A549 (cell line): Measurements from ENCODE around the gene SLC9C1. TPM values are rescaled to one million over a fixed set of nuclear protein-coding genes. Genes with fewer than 3 reads are reported as not detected.

Experiments
- ATAC-seq, 2 experiments: fragments of 200-7000 bp in 1 of 2; fragments of >200 bp in 1 of 2; cut with Nextera tagmentation in 1 of 2; cut with Tn5 transposase in 1 of 2; 3 replicates each; pipeline versions ENCODE4 v1.8.0 to v1.9.1; 2018 to 2020; ENCODE audit warnings: mild to moderate bottlenecking in 1 of 2, moderate library complexity in 1 of 2
- CTCF ChIA-PET: fragments of 300-600 bp; sonication (Branson Sonifier 250); formaldehyde crosslinking; extraction: SDS; loops from one replicate; lab custom pipeline; 2021; ENCODE audit warnings: antibody characterized with exemption, inconsistent platforms; lab: Yijun Ruan, JAX
- POLR2A ChIA-PET: fragments of 350-600 bp; formaldehyde crosslinking; extraction: SDS; loops from one replicate; lab custom pipeline; 2021; ENCODE audit warnings: antibody characterized with exemption, inconsistent platforms; lab: Yijun Ruan, JAX
- DNase-seq, 2 experiments: peaks; one replicate each; pipeline versions ENCODE4 v3.0.0 to v3.0.0-alpha.2; 2011 to 2016; ENCODE audit warnings: low read depth in 1 of 2, low spot score in 1 of 2
- FAIRE-seq: peaks from 2 replicates; lab custom pipeline; 2011; peaks lifted over from hg19 to GRCh38; lab: Jason Lieb, UNC
- H3K27ac ChIP-seq, 2 experiments: fragments of >200 bp; sonication (Bioruptor Twin); formaldehyde crosslinking; 3 replicates each; pipeline ENCODE4 v1.5.1; 2016 to 2017
- H3K4me1 ChIP-seq: fragments of >200 bp; sonication (Bioruptor Twin); formaldehyde crosslinking; 3 replicates; pipeline ENCODE4 v1.6.1; 2016
- H3K4me2 ChIP-seq: fragments of >200 bp; sonication (Bioruptor Twin); formaldehyde crosslinking; 3 replicates; pipeline ENCODE4 v1.6.1; 2016
- H3K4me3 ChIP-seq: fragments of >200 bp; sonication (Bioruptor Twin); formaldehyde crosslinking; 3 replicates; pipeline ENCODE4 v1.5.1; 2016
- H3K9me3 ChIP-seq: fragments of >200 bp; sonication (Bioruptor Twin); formaldehyde crosslinking; 3 replicates; pipeline ENCODE4 v1.6.1; 2016
- CBX2 ChIP-seq: fragments of 200-600 bp; sonication (generic); IDR thresholded peaks from 2 replicates; pipeline ENCODE4 v1.6.1; 2016; ENCODE audit warnings: low read depth, mild to moderate bottlenecking, borderline replicate concordance
- CBX8 ChIP-seq: fragments of 200-600 bp; sonication (generic); IDR thresholded peaks from 2 replicates; pipeline ENCODE4 v1.6.1; 2016
- EHMT2 ChIP-seq: fragments of 200-600 bp; sonication (generic); IDR thresholded peaks from 2 replicates; pipeline ENCODE4 v1.6.1; 2016; ENCODE audit warnings: antibody characterized with exemption, low read depth, mild to moderate bottlenecking, moderate library complexity
- ESRRA ChIP-seq: fragments of 150-350 bp; IDR thresholded peaks from 2 replicates; pipeline ENCODE4 v1.6.1; 2014; ENCODE audit warnings: mild to moderate bottlenecking, low read length, borderline replicate concordance
- FOSL2 ChIP-seq, 2 experiments: fragments of 450-650 bp in 1 of 2; fragments of >200 bp in 1 of 2; sonication (Bioruptor Twin) in 1 of 2; formaldehyde crosslinking; IDR thresholded peaks; 2 replicates each; pipeline versions ENCODE4 v1.5.0 to v1.6.1; 2016 to 2020; ENCODE audit warnings: mild to moderate bottlenecking in 1 of 2, moderate library complexity in 1 of 2
- FOXS1 ChIP-seq: fragments of 250-450 bp; sonication (Bioruptor Pico); IDR thresholded peaks from 2 replicates; pipeline ENCODE4 v1.5.0; 2020; ENCODE audit warnings: mild to moderate bottlenecking, moderate library complexity
- GATA3 ChIP-seq: IDR thresholded peaks from 2 replicates; pipeline ENCODE4 v1.6.1; 2012; ENCODE audit warnings: borderline replicate concordance
- HOXA7 ChIP-seq: fragments of 250-450 bp; sonication (Bioruptor Pico); IDR thresholded peaks from 2 replicates; pipeline ENCODE4 v1.5.0; 2020; ENCODE audit warnings: mild to moderate bottlenecking, moderate library complexity
- HOXB5 ChIP-seq: fragments of 250-450 bp; sonication (Bioruptor Pico); IDR thresholded peaks from 2 replicates; pipeline ENCODE4 v1.5.0; 2020; ENCODE audit warnings: mild to moderate bottlenecking, moderate library complexity
- KDM1A ChIP-seq: fragments of 200-600 bp; sonication (generic); IDR thresholded peaks from 2 replicates; pipeline ENCODE4 v1.6.1; 2016; ENCODE audit warnings: low read depth, mild to moderate bottlenecking
- KDM5A ChIP-seq: fragments of 200-600 bp; sonication (generic); IDR thresholded peaks from 2 replicates; pipeline ENCODE4 v1.6.1; 2016; ENCODE audit warnings: antibody characterized with exemption, mild to moderate bottlenecking
- MAZ ChIP-seq: fragments of 150-350 bp; IDR thresholded peaks from 2 replicates; pipeline ENCODE4 v1.6.1; 2014; ENCODE audit warnings: antibody characterized with exemption, low read depth, low read length, borderline replicate concordance
- NFE2L2 ChIP-seq: fragments of 150-350 bp; conservative IDR thresholded peaks from 2 replicates; pipeline ENCODE4 v1.6.1; 2014; ENCODE audit warnings: low read length
- NPAS2 ChIP-seq: fragments of 250-450 bp; sonication (Bioruptor Pico); IDR thresholded peaks from 2 replicates; pipeline ENCODE4 v1.8.0; 2022; ENCODE audit warnings: mild to moderate bottlenecking, moderate library complexity, borderline replicate concordance
- NR3C1 ChIP-seq: fragments of >200 bp; sonication (Bioruptor Twin); formaldehyde crosslinking; IDR thresholded peaks from 3 replicates; pipeline ENCODE4 v1.6.1; 2017
- POLR2A ChIP-seq: IDR thresholded peaks from 2 replicates; pipeline ENCODE4 v1.6.1; 2012; ENCODE audit warnings: mild to moderate bottlenecking, low read length
- RAD21 ChIP-seq, 2 experiments: fragments of >200 bp in 1 of 2; sonication (Bioruptor Twin) in 1 of 2; formaldehyde crosslinking in 1 of 2; IDR thresholded peaks in 1 of 2; conservative IDR thresholded peaks in 1 of 2; 2 replicates in 1 of 2; 3 replicates in 1 of 2; pipeline ENCODE4 v1.6.1; 2012 to 2018; ENCODE audit warnings: inconsistent platforms in 1 of 2
- RARB ChIP-seq: fragments of 250-450 bp; sonication (Bioruptor Pico); IDR thresholded peaks from 2 replicates; pipeline ENCODE4 v1.8.0; 2021; ENCODE audit warnings: mild to moderate bottlenecking, moderate library complexity
- RCOR1 ChIP-seq: fragments of 150-350 bp; IDR thresholded peaks from 2 replicates; pipeline ENCODE4 v1.6.1; 2014; ENCODE audit warnings: antibody characterized with exemption, low read length, low read depth
- SMC3 ChIP-seq: fragments of >200 bp; sonication (Bioruptor Twin); formaldehyde crosslinking; IDR thresholded peaks from 3 replicates; pipeline ENCODE4 v1.6.1; 2018; ENCODE audit warnings: inconsistent platforms
- SREBF2 ChIP-seq: fragments of 450-650 bp; IDR thresholded peaks from 2 replicates; pipeline ENCODE4 v1.6.1; 2014; ENCODE audit warnings: mild to moderate bottlenecking, moderate library complexity
- TFCP2L1 ChIP-seq: fragments of 250-450 bp; sonication (Bioruptor Pico); IDR thresholded peaks from 2 replicates; pipeline ENCODE4 v1.5.0; 2021; ENCODE audit warnings: mild to moderate bottlenecking
- TP53 ChIP-seq: fragments of 250-450 bp; sonication (Bioruptor Pico); IDR thresholded peaks from 2 replicates; pipeline ENCODE4 v1.5.0; 2021; ENCODE audit warnings: mild to moderate bottlenecking, moderate library complexity
- ZFP36 ChIP-seq: fragments of 450-650 bp; IDR thresholded peaks from 2 replicates; pipeline ENCODE4 v1.6.1; 2014; ENCODE audit warnings: borderline replicate concordance; ENCODE audit not compliant: partially characterized antibody
- ZSCAN20 ChIP-seq: fragments of 250-450 bp; sonication (Bioruptor Pico); IDR thresholded peaks from 2 replicates; pipeline ENCODE4 v1.8.0; 2022; ENCODE audit warnings: mild to moderate bottlenecking, moderate library complexity
- WGBS: methylation state at CpG from one replicate; pipeline ENCODE4 v1.1.6; 2017; ENCODE audit errors: missing lambda C conversion rate; 5-methylcytosine and 5-hydroxymethylcytosine counted together
- polyA plus RNA-seq, 4 experiments: library from polyadenylated mRNA; depleted of rRNA in 3 of 4; stranded (reverse); fragments of >200 nt; fragmentation: RNase III in 1 of 4; extraction: RNeasy Plus Mini Kit Qiagen cat#74134 plus additional on column Dnase treatment in 1 of 4; gene quantifications; 2 replicates in 3 of 4; 3 replicates in 1 of 4; pipeline ENCODE4 v1.2.3, GENCODE V29; 2011 to 2017
- TF ChIP-seq, protein P1 (sequence below): fragments of >200 bp; sonication (Bioruptor Twin); formaldehyde crosslinking; IDR thresholded peaks from 2 replicates; pipeline ENCODE4 v1.6.1; 2016
- TF ChIP-seq, protein P2 (sequence below): IDR thresholded peaks from 2 replicates; pipeline ENCODE4 v1.6.1; 2012
- TF ChIP-seq, protein P3 (sequence below): fragments of >200 bp; sonication (Bioruptor Twin); formaldehyde crosslinking; IDR thresholded peaks from 3 replicates; pipeline ENCODE4 v1.5.1; 2016
- TF ChIP-seq, protein P4 (sequence below): fragments of 150-350 bp; IDR thresholded peaks from 2 replicates; pipeline ENCODE4 v1.6.1; 2014; ENCODE audit warnings: low read depth, mild to moderate bottlenecking, low read length

The SLC9C1 gene
- polyA plus RNA-seq, 2 of the 4 experiments (the other 2 are of a cell fraction), result not detected

DNA sequence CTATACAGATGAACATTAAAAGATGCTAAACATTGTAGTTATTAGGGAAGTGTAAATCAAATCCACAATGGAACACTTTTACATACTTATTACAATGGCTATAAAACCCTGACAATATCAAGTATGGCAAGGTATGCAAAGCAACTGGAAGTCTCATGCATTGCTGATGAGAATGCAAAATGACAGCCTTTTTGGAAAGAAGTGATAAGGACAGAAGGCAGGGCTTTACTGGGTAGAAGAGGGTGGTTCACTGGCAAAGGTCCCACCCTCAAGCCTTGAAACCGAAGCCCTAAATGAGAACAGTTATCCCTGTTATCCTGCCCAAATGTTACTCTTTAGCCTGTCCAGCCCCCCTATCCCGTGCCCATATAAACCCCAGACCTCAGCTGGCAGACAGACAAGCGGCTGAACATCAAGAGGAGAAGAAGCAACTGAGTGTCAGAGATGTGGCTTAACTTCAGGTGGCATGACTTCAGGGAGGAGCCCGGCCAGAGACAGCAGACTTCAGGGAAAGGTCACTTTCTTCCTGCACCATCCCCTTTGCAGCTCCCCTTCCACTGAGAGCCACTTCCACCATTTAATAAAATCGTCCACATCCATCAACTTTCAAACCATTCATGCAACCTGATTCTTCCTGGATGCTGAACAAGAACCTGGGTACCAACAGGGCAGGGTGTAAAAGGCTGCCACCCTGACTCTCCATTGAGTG lies 160.2 kb downstream of the SLC9C1 start (continued):
- no peak for TF ChIP-seq MAZ
- TF ChIP-seq HOXA7, result no peak
- TF ChIP-seq, all 56 proteins: peak for 0

DNA sequence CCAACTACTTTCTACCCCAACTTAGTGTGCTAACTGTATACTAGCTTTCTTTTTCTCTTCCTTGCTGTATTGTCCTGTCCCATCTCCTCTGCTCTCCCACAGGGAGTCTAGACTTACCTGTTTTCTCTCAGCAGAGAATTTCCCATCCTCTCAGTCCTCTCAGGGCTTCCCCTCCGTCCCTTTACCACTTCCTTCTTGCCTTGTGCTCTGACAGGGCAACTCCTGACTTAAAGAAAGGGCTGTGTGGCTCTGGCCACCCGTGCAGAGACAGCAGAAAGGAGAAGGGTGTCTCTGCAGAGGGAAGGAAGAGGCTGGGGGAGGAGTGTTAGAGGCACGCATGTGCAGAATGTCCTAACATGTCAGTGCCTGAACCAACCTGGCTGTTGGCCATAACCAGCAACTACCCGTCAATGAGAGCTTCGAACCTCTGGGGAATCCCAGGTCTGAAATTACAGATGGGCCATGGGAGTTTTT lies 161.0 kb downstream of the SLC9C1 start, which contains the start of gene GCSAM:
GCSAM (minus strand) TSS at position 274 of the 474 bp plus-strand sequence; CDS start at position 146, 128 bp downstream.
- ChIA-PET CTCF (interaction anchor here (1.5 kb wide), 1 partner anchor 10 kb away, joined by 4 read pairs; no protein-coding TSS in a partner anchor), POLR2A (no interaction called here)
- no peak for ATAC-seq
- no peak for FAIRE-seq
- H3K27ac ChIP-seq, result no peak within 1 kb of the TSS
- WGBS, result 68% methylated on average over 5 of the region's 5 CpGs
- H3K4me3 ChIP-seq, result no peak within 1 kb of the TSS
- TF ChIP-seq KDM1A (no peak), ESRRA (no peak), HOXB5 (CRISPR knock-in tag) (no peak), POLR2A (no peak)
- no peaks in the 10 kb centered on the region for H3K9me3 ChIP-seq
- no peak within 1 kb of the TSS for H3K4me2 ChIP-seq
- H3K4me1 ChIP-seq, result peaks cover 4% of the 10 kb centered on the region; the same call in 1 of the 3 replicates
- no peak for DNase-seq

DNA sequence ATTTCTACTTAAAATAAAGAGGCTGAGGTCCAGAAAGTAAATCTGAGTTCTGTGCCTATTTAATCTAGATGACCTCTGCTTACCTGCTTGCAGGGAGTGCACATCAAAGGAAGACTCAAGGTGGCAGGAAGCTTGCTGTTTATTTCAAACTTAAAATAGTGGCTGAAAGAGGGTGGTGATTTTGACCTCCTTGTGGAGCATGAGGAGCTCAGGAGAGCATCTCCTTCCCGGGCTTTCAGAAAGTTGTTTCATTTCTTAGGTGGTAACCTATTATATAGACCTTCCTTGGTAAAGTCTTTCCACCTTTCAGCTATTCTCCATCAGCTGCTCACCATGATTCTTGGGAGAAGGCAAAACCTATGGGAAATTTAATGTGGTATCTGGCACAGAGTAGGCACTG lies 161.5 kb downstream of the SLC9C1 start:
- ChIA-PET CTCF (interaction anchor here (1.5 kb wide), 1 partner anchor 10 kb away, joined by 4 read pairs; no protein-coding TSS in a partner anchor), POLR2A (no interaction called here)
- no peak overlapping the region for H3K4me3 ChIP-seq
- TF ChIP-seq GATA3 (no peak), SMC3 (no peak), CBX8 (no peak), NFE2L2 (no peak), TP53 (CRISPR knock-in tag) (no peak), MAZ (no peak), ZFP36 (no peak), FOXS1 (CRISPR knock-in tag) (no peak), RAD21 (conservative IDR thresholded peaks at IDR 0.05 in 1 of 2, IDR thresholded peaks at IDR 0.05 in 1 of 2) (no peak), RCOR1 (no peak), KDM5A (no peak), ZSCAN20 (CRISPR knock-in tag) (no peak)
- TF ChIP-seq, protein P1, sequence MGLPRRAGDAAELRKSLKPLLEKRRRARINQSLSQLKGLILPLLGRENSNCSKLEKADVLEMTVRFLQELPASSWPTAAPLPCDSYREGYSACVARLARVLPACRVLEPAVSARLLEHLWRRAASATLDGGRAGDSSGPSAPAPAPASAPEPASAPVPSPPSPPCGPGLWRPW, result no peak
- H3K27ac ChIP-seq, result no peak overlapping the region
- no peaks in the 10 kb centered on the region for H3K9me3 ChIP-seq
- DNase-seq, result no peak
- ATAC-seq, result no peak
- FAIRE-seq, result no peak
- 58% methylated on average over 1 of the region's 1 CpG for WGBS
- peaks cover 4% of the 10 kb centered on the region; the same call in 1 of the 3 replicates for H3K4me1 ChIP-seq
- no peak overlapping the region for H3K4me2 ChIP-seq

DNA sequence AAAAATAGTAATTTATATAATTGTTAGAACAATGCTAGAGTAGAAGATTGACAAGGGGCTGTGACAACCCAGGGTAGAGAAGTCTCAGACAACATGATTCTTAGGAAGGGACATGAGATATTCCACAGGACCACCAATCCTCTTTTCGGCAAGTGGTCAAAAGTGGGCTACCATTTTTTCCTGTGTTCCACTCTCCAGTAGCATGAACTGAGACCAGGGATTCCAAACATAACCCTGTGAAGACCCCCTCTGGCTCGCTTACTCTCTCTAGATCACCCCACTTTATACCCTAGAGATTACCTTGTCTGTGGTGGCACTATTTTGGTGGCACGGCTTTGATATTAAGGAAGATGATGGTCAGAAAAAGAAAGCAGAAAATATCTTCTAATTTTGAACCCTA lies 161.9 kb downstream of the SLC9C1 start:
- TF ChIP-seq ESRRA (no peak), KDM1A (no peak), TP53 (CRISPR knock-in tag) (no peak), FOSL2 (IDR thresholded peaks at IDR 0.05) (no peak), FOSL2 (CRISPR knock-in tag; IDR thresholded peaks at IDR 0.05) (no peak), TFCP2L1 (CRISPR knock-in tag) (no peak), POLR2A (no peak), CBX2 (no peak), EHMT2 (no peak), SREBF2 (no peak), RAD21 (conservative IDR thresholded peaks at IDR 0.05 in 1 of 2, IDR thresholded peaks at IDR 0.05 in 1 of 2) (no peak), CBX8 (no peak), RARB (CRISPR knock-in tag) (no peak), NPAS2 (no peak), NR3C1 (no peak)
- TF ChIP-seq, protein P2, sequence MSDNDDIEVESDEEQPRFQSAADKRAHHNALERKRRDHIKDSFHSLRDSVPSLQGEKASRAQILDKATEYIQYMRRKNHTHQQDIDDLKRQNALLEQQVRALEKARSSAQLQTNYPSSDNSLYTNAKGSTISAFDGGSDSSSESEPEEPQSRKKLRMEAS, result no peak
- TF ChIP-seq, protein P3, sequence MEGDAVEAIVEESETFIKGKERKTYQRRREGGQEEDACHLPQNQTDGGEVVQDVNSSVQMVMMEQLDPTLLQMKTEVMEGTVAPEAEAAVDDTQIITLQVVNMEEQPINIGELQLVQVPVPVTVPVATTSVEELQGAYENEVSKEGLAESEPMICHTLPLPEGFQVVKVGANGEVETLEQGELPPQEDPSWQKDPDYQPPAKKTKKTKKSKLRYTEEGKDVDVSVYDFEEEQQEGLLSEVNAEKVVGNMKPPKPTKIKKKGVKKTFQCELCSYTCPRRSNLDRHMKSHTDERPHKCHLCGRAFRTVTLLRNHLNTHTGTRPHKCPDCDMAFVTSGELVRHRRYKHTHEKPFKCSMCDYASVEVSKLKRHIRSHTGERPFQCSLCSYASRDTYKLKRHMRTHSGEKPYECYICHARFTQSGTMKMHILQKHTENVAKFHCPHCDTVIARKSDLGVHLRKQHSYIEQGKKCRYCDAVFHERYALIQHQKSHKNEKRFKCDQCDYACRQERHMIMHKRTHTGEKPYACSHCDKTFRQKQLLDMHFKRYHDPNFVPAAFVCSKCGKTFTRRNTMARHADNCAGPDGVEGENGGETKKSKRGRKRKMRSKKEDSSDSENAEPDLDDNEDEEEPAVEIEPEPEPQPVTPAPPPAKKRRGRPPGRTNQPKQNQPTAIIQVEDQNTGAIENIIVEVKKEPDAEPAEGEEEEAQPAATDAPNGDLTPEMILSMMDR, result no peak
- TF ChIP-seq, protein P4, sequence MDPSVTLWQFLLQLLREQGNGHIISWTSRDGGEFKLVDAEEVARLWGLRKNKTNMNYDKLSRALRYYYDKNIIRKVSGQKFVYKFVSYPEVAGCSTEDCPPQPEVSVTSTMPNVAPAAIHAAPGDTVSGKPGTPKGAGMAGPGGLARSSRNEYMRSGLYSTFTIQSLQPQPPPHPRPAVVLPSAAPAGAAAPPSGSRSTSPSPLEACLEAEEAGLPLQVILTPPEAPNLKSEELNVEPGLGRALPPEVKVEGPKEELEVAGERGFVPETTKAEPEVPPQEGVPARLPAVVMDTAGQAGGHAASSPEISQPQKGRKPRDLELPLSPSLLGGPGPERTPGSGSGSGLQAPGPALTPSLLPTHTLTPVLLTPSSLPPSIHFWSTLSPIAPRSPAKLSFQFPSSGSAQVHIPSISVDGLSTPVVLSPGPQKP, result no peak
- Histone ChIP-seq H3K4me3 (no peak overlapping the region), H3K9me3 (no peaks in the 10 kb centered on the region), H3K27ac (no peak overlapping the region), H3K4me2 (no peak overlapping the region), H3K4me1 (peaks cover 4% of the 10 kb centered on the region; the same call in 1 of the 3 replicates)
- 87% methylated on average over 3 of the region's 3 CpGs for WGBS
- ATAC-seq (no peak), FAIRE-seq (no peak), DNase-seq (no peak)
- CTCF ChIA-PET, result interaction anchor here (1.5 kb wide), 1 partner anchor 9 kb away, joined by 4 read pairs; no protein-coding TSS in a partner anchor
- POLR2A ChIA-PET, result no interaction called here
